Mucosa of descending colon (tissue), 3 donors: Measurements from ENCODE around the gene ARHGEF26. TPM values are rescaled to one million over a fixed set of nuclear protein-coding genes. Genes with fewer than 3 reads are reported as not detected.

ENCODE experiments used
- ATAC-seq: fragments of 200-7000 bp; cut with Tn5 transposase; one replicate; pipeline ENCODE4 v1.9.1; 2020; ENCODE audit warnings: mild to moderate bottlenecking, moderate library complexity
- DNase-seq, 3 donors: peaks; one replicate each; pipeline ENCODE4 v3.0.0-alpha.2; 2020
- H3K36me3 ChIP-seq: fragments of 200-600 bp; one replicate; pipeline ENCODE4 v1.8.0; 2021; ENCODE audit warnings: low read depth, mild to moderate bottlenecking
- H3K4me1 ChIP-seq: fragments of 200-600 bp; one replicate; pipeline ENCODE4 v1.8.0; 2021; ENCODE audit warnings: low read depth, mild to moderate bottlenecking
- H3K4me3 ChIP-seq: fragments of 200-600 bp; one replicate; pipeline ENCODE4 v1.8.0; 2021; ENCODE audit warnings: mild to moderate bottlenecking
- H3K9me3 ChIP-seq: fragments of 200-600 bp; one replicate; pipeline ENCODE4 v1.8.0; 2021; ENCODE audit warnings: mild to moderate bottlenecking
- intact Hi-C, 2 donors: fragments of 100-400 bp; cut with DNase I in 1 of 2; cut with micrococcal nuclease in 1 of 2; formaldehyde crosslinking; loops; one replicate each; pipeline versions ENCODE4 v1.11.0 to v1.11.1; 2022; cut with DNase I, micrococcal nuclease
- total RNA-seq, 3 donors: library from RNA; stranded (reverse); fragmentation: NEBNext Ultra II Directional in 2 of 3; extraction: Animal tissue kit (Norgen Biotek cat#: 25700) in 2 of 3; gene quantifications; one replicate each; pipeline versions ENCODE4 v1.2.1 to v1.2.4, GENCODE V29; 2021 to 2023
- TF ChIP-seq, protein P1 (sequence below): fragments of 200-600 bp; IDR thresholded peaks from one replicate; pipeline ENCODE4 v1.8.0; 2022; ENCODE audit warnings: antibody characterized with exemption, mild to moderate bottlenecking
- donor health status: DM: no; HTN: no; CAD: no; lungs with moderate emphysema.
- donor health status: DM: no; HTN: no; CAD: no.
- donor health status: DM: no; HTN: yes; CAD: no.

The ARHGEF26 gene
- total RNA-seq, 3 donors from 2014 or later = 3.0 to 46.4 (median 6.8) TPM

DNA sequence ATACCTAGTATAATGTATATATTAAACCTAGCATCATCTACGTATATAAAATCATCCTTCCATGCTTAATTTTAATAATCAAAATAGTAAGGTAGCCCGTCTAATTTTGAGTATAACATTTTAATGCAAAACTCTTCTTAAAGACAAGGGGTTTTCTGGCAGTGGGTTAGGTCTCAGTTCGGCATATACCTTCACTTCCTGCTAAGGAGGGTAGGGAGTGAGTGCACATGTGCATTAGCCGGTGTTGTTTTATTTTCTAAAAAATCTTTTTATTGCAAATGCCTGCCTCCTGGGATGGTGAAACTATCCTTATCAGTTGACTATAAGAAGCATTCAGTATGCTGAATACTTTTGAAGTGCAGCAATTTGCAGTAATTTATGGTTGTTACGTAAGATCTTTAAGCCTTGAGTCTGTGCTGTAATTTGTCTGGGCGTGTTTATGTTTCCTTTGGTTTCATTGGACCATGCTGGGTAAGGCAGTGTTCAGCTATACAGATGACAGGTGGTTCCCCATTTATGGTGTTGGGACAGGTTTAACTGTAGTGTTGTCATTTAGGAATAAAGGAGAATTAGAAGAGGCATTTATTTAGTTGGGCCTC is 11.7 kb downstream of the ARHGEF26 start:
- DNase-seq (peak in 1 of 3 donors; percentile 52), ATAC-seq (peak; percentile 99)
- peaks cover 8% of the 10 kb centered on the region for H3K4me1 ChIP-seq
- H3K36me3 ChIP-seq = no peaks in the 10 kb centered on the region
- H3K4me3 ChIP-seq = no peak overlapping the region
- no peaks in the 10 kb centered on the region for H3K9me3 ChIP-seq
- TF ChIP-seq, protein P1, sequence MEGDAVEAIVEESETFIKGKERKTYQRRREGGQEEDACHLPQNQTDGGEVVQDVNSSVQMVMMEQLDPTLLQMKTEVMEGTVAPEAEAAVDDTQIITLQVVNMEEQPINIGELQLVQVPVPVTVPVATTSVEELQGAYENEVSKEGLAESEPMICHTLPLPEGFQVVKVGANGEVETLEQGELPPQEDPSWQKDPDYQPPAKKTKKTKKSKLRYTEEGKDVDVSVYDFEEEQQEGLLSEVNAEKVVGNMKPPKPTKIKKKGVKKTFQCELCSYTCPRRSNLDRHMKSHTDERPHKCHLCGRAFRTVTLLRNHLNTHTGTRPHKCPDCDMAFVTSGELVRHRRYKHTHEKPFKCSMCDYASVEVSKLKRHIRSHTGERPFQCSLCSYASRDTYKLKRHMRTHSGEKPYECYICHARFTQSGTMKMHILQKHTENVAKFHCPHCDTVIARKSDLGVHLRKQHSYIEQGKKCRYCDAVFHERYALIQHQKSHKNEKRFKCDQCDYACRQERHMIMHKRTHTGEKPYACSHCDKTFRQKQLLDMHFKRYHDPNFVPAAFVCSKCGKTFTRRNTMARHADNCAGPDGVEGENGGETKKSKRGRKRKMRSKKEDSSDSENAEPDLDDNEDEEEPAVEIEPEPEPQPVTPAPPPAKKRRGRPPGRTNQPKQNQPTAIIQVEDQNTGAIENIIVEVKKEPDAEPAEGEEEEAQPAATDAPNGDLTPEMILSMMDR = no peak
- intact Hi-C loops = no loop called here

DNA sequence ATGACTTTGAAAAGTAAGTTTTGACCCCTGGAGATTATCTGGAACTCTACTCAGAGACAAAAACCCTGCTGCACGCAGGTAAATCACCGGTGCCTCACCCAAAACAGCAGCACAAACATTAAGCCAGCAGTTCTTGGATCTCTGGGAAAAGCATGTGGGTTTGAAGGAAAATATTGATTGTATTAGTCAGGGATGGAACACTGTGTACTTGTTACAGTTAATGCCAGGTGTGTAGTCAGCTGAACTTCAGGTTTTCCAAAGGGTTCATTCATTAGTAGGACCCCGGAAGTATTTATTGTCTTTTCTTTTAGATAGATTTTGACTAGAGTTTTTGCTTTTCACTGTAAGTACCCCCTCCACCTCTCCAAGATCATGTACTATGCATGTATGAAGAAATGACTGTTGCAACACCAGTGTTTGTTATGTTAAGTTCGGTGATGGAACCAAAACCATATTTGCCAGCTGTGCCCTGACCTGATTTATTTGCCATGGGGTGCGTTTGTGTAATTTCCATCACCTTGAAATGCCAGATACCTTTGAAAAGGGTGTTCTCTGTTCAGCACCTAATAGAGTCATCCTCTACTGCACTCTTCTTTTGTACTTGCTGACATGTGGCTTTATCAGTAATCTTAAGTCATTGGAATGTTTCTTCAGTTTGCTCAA is 14.5 kb downstream of the ARHGEF26 start:
- DNase-seq (no peak), ATAC-seq (no peak)
- Histone ChIP-seq H3K36me3 (no peaks in the 10 kb centered on the region), H3K4me3 (no peak overlapping the region), H3K9me3 (no peaks in the 10 kb centered on the region), H3K4me1 (peaks cover 8% of the 10 kb centered on the region)
- TF ChIP-seq, protein P1 = no peak
- intact Hi-C loops = no loop called here

DNA sequence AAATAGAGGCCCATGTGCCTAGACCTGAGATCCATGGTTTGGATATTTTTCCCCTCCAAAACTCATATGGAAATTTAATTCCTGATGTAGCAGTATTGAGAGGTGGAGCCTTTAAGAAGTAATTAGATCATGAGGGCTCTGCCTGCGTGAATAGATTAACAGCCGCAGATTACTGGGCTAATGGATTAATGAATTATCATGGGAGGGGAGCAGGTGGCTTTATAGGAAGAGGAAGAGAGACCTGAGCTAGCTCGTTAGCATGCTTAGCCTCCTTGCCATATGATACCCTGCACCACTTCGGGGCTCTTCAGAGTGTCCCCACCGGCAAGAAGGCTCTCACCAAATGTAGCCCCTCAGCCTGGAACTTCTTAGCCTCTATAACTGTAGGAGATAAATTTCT is 15.8 kb downstream of the ARHGEF26 start:
- Histone ChIP-seq H3K4me3 (no peak overlapping the region), H3K9me3 (no peaks in the 10 kb centered on the region), H3K4me1 (peaks cover 6% of the 10 kb centered on the region), H3K36me3 (peaks cover 3% of the 10 kb centered on the region)
- DNase-seq (no peak), ATAC-seq (no peak)
- TF ChIP-seq, protein P1 = no peak
- intact Hi-C loops = no loop called here

DNA sequence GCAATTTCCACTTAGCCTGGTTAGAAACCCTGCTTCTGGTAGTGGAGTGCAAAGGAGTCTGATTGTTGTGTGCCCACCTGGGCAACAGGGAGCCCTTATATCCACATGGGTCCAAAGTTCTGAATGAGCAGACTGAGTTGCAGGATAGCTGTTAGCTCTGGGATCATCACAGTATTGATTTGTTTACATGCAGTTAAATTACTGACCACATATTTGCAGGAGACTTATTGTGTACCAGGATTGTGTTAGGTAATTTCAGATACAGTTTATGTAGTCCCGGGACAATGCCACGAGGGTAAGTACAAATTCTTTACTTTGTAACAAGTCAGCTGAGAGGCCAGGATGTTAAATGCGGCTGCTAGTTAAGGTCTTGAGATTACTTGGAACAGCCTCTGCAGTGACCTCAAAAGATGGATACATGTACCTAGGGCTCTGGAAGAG is 18.8 kb downstream of the ARHGEF26 start:
- no peaks in the 10 kb centered on the region for H3K4me1 ChIP-seq
- intact Hi-C loops = no loop called here
- H3K36me3 ChIP-seq = peaks cover 3% of the 10 kb centered on the region
- H3K9me3 ChIP-seq = no peaks in the 10 kb centered on the region
- DNase-seq (no peak), ATAC-seq (peak; percentile 23)
- TF ChIP-seq, protein P1 = no peak
- no peak overlapping the region for H3K4me3 ChIP-seq

DNA sequence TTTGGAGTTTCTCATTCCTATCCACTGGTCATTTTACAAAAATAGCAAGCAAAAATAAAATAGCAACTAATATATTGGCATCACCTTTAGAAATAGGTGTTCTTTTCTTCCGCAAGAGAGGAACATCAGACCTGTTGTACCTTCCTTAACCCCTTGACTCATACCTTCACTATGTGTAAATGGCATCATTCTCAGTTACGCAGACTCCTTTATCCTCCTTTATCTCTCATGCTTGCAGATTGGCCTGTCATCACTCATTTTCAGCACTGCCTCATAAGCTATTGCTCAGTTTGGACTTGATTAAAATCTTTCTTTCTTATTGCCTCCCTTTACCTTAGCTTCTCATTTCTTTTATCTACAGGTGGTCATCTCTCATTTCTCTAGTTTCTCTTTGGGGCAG is 21.4 kb downstream of the ARHGEF26 start:
- DNase-seq (no peak), ATAC-seq (no peak)
- intact Hi-C loops = no loop called here
- peaks cover 3% of the 10 kb centered on the region for H3K36me3 ChIP-seq
- H3K4me3 ChIP-seq = no peak overlapping the region
- TF ChIP-seq, protein P1 = no peak
- no peaks in the 10 kb centered on the region for H3K4me1 ChIP-seq
- no peaks in the 10 kb centered on the region for H3K9me3 ChIP-seq
